Fibroblast of skin of right quadriceps (primary cell): ENCODE measurements around the gene GUCY1A2.

ENCODE experiments used
- DNase-seq: peaks from one replicate; pipeline ENCODE4 v3.0.0-alpha.2; 2013

GUCY1A2 gene

GRCh38 chr11:106998116-106998915, 20.0 kb downstream of the GUCY1A2 start:
- DNase-seq: peak; percentile 92

GRCh38 chr11:106997227-106997626, 21.0 kb downstream of the GUCY1A2 start:
- no peak for DNase-seq

- peak; percentile 18 for DNase-seq
Observed at GRCh38 chr11:106996691-106997090, 21.6 kb downstream of the GUCY1A2 start.

GRCh38 chr11:106990331-106990730, 27.9 kb downstream of the GUCY1A2 start:
- DNase-seq: peak; percentile 20

GRCh38 chr11:106989078-106989455, 29.2 kb downstream of the GUCY1A2 start:
- peak; percentile 30 for DNase-seq

- peak; percentile 93 for DNase-seq
Observed at GRCh38 chr11:106988151-106989077, 29.9 kb downstream of the GUCY1A2 start.

- no peak for DNase-seq
Observed at GRCh38 chr11:106986673-106987072, 31.6 kb downstream of the GUCY1A2 start.

- peak; percentile 66 for DNase-seq
Observed at GRCh38 chr11:106986261-106986660, 32.0 kb downstream of the GUCY1A2 start.

- no peak for DNase-seq
Observed at GRCh38 chr11:106983991-106984390, 34.3 kb downstream of the GUCY1A2 start.

GRCh38 chr11:106983261-106983660, 35.0 kb downstream of the GUCY1A2 start:
- no peak for DNase-seq

GRCh38 chr11:106974831-106975230, 43.4 kb downstream of the GUCY1A2 start:
- DNase-seq: no peak

- DNase-seq: no peak
Observed at GRCh38 chr11:106971864-106972263, 46.4 kb downstream of the GUCY1A2 start.

- peak; percentile 51 for DNase-seq
Observed at GRCh38 chr11:106969644-106970355, 48.5 kb downstream of the GUCY1A2 start.

- DNase-seq: peak; percentile 58
Observed at GRCh38 chr11:106962995-106963394, 55.3 kb downstream of the GUCY1A2 start.

GRCh38 chr11:106961518-106961917, 56.8 kb downstream of the GUCY1A2 start:
- peak; percentile 98 for DNase-seq

GRCh38 chr11:106961048-106961447, 57.2 kb downstream of the GUCY1A2 start:
- DNase-seq: no peak

GRCh38 chr11:106959800-106960199, 58.5 kb downstream of the GUCY1A2 start:
- peak; percentile 52 for DNase-seq

GRCh38 chr11:106959386-106959785, 58.9 kb downstream of the GUCY1A2 start:
- DNase-seq: no peak

GRCh38 chr11:106958517-106959248, 59.6 kb downstream of the GUCY1A2 start:
- no peak for DNase-seq

GRCh38 chr11:106957030-106957482, 61.2 kb downstream of the GUCY1A2 start:
- DNase-seq: peak; percentile 38

- DNase-seq: no peak
Observed at GRCh38 chr11:106950067-106950491, 68.2 kb downstream of the GUCY1A2 start.

GRCh38 chr11:106943089-106943488, 75.2 kb downstream of the GUCY1A2 start:
- no peak for DNase-seq
